GM19240 (cell line): ENCODE data around the gene KNDC1.
"Not testable (repeated sequence)": the region's sequence is repeated elsewhere in the genome, so short reads cannot be mapped to it uniquely, and the experiment has no call there.

ENCODE experiments used
- DNase-seq: peaks from one replicate; pipeline ENCODE4 v3.0.0; 2011; ENCODE audit warnings: low spot score; ENCODE audit not compliant: insufficient read length

Gene KNDC1

GRCh38 chr10:133221331-133221730, 61.3 kb downstream of the KNDC1 start:
- DNase-seq, result no peak

GRCh38 chr10:133221756-133222155, 61.7 kb downstream of the KNDC1 start:
- DNase-seq, result not testable (repeated sequence)

GRCh38 chr10:133224076-133224475, 64.1 kb downstream of the KNDC1 start:
- no peak for DNase-seq

GRCh38 chr10:133224756-133225372, 64.8 kb downstream of the KNDC1 start:
- DNase-seq, result no peak

- no peak for DNase-seq
Observed at GRCh38 chr10:133225707-133226191, 65.7 kb downstream of the KNDC1 start.

GRCh38 chr10:133226251-133226808, 66.3 kb downstream of the KNDC1 start:
- DNase-seq, result no peak

- no peak for DNase-seq
Observed at GRCh38 chr10:133227256-133227655, 67.2 kb downstream of the KNDC1 start.

- DNase-seq, result no peak
Observed at GRCh38 chr10:133229265-133230043, 69.4 kb downstream of the KNDC1 start.

GRCh38 chr10:133230044-133230361, 70.0 kb downstream of the KNDC1 start, which contains the start of gene UTF1:
Gene UTF1, plus strand, starts transcription at chr10:133230217. Its CDS starts 72 bp downstream, at chr10:133230289.
- no peak for DNase-seq

GRCh38 chr10:133230387-133231195, 70.6 kb downstream of the KNDC1 start:
- no peak for DNase-seq

- no peak for DNase-seq
Observed at GRCh38 chr10:133231244-133231945, 71.4 kb downstream of the KNDC1 start.

- no peak for DNase-seq
Observed at GRCh38 chr10:133231946-133232574, 72.0 kb downstream of the KNDC1 start.

- not testable (repeated sequence) for DNase-seq
Observed at GRCh38 chr10:133234796-133235195, 74.8 kb downstream of the KNDC1 start.

- no peak for DNase-seq
Observed at GRCh38 chr10:133235265-133235855, 75.3 kb downstream of the KNDC1 start.

GRCh38 chr10:133235932-133236331, 75.9 kb downstream of the KNDC1 start:
- DNase-seq, result no peak

GRCh38 chr10:133236401-133237240, 76.6 kb downstream of the KNDC1 start:
- no peak for DNase-seq

GRCh38 chr10:133237241-133237587, 77.2 kb downstream of the KNDC1 start:
- no peak for DNase-seq

- no peak for DNase-seq
Observed at GRCh38 chr10:133237588-133238465, 77.8 kb downstream of the KNDC1 start, which contains the start of gene VENTX. Gene VENTX, plus strand, starts transcription at chr10:133237855. Its CDS starts 60 bp downstream, at chr10:133237915.
